GM18526 (cell line): Measurements from ENCODE around the gene LEPR.

Experiments
- POLR2A ChIP-seq: IDR thresholded peaks from 3 replicates; pipeline ENCODE4 v1.6.1; 2011; ENCODE audit not compliant: insufficient read length; ENCODE audit errors: extremely low read depth

LEPR gene

GRCh38 chr1:65420590-65421350, at the start of gene LEPR, which contains the start of gene LEPROT:
Gene LEPR (plus strand): TSS chr1:65420668. CDS start chr1:65565566, 144,898 bp downstream.
Gene LEPROT (plus strand): TSS chr1:65420668. CDS start chr1:65420725, 57 bp downstream.
- peak; percentile 72 for TF ChIP-seq POLR2A

GRCh38 chr1:65371544-65371943, 48.9 kb upstream of the LEPR start:
- TF ChIP-seq POLR2A = no peak

- TF ChIP-seq POLR2A = no peak
These were observed 47.9 kb upstream of the LEPR start for GRCh38 chr1:65372557-65372956.

GRCh38 chr1:65377496-65378246, 42.8 kb upstream of the LEPR start:
- TF ChIP-seq POLR2A = no peak

GRCh38 chr1:65378247-65378946, 42.1 kb upstream of the LEPR start:
- no peak for TF ChIP-seq POLR2A

GRCh38 chr1:65386439-65386838, 34.0 kb upstream of the LEPR start:
- TF ChIP-seq POLR2A = no peak

GRCh38 chr1:65387821-65388220, 32.6 kb upstream of the LEPR start:
- TF ChIP-seq POLR2A = no peak

GRCh38 chr1:65388908-65389695, 31.4 kb upstream of the LEPR start:
- TF ChIP-seq POLR2A = no peak

- TF ChIP-seq POLR2A = no peak
These were observed 28.0 kb upstream of the LEPR start for GRCh38 chr1:65392497-65392896.

- no peak for TF ChIP-seq POLR2A
These were observed 27.1 kb upstream of the LEPR start for GRCh38 chr1:65393347-65393746.

GRCh38 chr1:65393928-65394327, 26.5 kb upstream of the LEPR start:
- TF ChIP-seq POLR2A = no peak

GRCh38 chr1:65395887-65396612, 24.4 kb upstream of the LEPR start:
- no peak for TF ChIP-seq POLR2A

- no peak for TF ChIP-seq POLR2A
These were observed 22.4 kb upstream of the LEPR start for GRCh38 chr1:65398083-65398482.

GRCh38 chr1:65399003-65399402, 21.5 kb upstream of the LEPR start:
- no peak for TF ChIP-seq POLR2A
